Left forelimb (tissue), 1 donor: ENCODE results near the gene HMGB2.
A peak's percentile ranks its signal among the peaks of the same experiment; 100 is the strongest.

ENCODE experiments used
- DNase-seq: peaks from one replicate; pipeline ENCODE4 v3.0.0-alpha.2; 2018; ENCODE audit warnings: low spot score

The HMGB2 gene

DNA sequence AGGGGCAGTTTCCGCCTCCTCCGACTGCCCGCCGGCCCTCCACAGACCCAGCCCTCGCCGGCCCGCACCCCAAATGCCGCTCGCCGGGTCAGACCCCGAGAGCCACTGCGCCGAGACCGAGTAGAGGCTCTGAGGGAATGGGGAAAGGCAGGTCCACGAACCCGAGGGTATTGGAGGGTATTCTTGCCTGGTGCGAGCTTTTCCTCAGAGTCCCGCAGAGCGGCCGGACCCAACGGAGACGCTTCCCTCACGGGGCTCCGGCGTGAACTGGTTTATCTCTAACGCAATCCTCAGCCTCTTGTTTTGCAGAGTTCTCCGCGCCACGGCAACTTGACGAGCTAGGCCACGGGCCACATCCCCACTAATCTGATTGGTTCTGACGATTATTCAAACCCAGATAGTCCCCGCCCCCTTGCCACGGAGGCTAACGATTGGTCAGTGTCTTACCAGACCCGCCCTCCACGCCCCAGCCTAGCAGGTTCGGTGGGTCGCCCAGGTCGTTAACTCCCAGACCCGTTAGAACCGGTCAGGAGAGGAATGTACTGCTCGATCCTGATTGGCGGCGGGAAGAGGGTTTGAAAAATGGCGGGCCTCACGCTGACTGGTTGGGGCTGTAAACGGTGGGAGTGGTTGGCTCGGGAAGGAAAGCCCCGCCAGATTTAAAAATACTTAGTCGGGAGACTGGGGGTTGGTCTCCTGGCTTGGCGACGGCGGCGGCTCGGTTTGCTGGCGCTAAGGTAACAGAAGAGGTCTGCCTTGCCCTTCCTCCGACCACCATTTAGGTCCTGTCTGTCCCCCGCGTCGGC lies at the start of gene HMGB2:
Gene HMGB2 (minus strand): TSS at position 274 of the 806 bp plus-strand sequence. CDS start 709 bp downstream, outside the sequence.
- peak; percentile 99 for DNase-seq

DNA sequence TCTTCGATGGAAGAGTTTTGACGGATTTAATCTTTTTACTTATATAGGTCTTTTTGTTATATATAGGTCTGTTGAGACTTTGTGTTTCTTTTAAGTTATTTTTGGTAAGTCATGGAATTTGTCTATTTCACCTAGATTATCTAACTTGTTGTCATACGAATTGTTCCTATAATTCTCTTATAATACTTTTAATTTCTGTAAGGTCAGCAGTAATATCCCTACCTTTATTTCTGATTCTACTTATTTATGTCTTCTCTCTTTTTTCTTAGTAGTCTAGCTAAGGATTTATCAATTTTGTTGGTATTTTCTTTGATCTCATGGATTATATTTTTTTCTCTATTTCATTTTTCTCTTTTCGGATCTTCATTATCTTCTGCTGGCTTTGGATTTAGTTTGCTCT lies 48.2 kb upstream of the HMGB2 start:
- DNase-seq: no peak

GRCh38 chr4:173381610-173382009 lies 47.5 kb upstream of the HMGB2 start:
- DNase-seq: no peak

DNA sequence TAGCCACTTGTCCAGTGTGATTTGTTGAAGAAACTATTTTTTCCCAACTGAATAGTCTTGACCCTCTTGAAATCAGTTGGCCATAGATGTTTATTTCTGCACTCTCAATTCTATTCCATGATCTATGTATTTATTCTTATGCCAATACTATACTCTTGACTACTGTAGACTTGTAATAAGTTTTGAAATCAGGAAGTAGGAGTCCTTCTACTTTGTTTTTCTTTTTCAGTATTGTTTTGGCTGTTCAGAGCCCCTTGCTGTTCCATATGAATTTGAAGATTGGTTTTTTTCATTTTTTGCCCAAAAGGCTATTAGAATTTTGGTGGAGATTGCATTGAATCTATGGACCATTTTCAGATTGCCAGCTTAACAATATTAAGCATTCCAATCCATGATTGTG lies 46.8 kb upstream of the HMGB2 start:
- no peak for DNase-seq

GRCh38 chr4:173379929-173380328 lies 45.8 kb upstream of the HMGB2 start:
- no peak for DNase-seq

GRCh38 chr4:173374588-173374987 lies 40.4 kb upstream of the HMGB2 start:
- no peak for DNase-seq

DNA sequence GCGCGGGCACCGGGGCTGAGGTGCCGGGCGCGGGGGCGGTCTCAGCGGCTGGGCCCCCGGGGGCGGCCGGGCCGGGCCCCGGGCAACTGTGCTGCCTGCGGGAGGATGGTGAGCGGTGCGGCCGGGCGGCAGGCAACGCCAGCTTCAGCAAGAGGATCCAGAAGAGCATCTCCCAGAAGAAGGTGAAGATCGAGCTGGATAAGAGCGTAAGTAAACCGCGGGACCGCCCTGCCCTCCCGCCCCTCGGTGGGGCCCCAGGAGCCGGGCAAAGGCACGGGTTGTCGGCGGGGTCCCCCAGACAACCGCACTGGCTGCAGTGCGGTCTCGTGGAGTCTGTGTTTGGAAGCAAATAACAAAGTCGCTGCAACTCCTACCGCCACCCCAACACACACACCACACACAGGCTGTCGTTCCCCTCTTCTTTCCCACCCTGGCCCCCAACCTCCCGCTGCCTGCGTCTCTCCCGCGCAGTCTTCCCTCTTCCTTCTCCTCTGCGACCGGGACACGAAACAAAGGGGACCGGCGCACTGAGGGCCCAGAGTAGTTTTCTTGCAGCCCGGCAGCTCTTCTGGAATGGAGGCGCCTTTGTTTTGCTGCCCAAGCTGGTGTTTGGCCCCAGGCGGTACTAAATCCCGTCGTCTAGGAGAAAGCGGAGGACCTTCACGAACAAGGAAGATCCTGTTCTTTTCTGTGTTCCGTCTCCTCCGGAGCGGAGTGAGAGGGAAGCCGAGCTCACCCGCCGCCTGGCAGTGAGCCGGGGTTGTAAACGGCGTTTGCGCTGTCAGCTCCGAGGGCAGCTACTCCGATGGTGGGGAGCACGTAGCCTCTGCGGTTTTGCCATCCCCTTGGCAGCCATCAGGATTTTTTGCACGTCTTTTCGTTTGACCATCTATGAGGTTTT lies 37.4 kb upstream of the HMGB2 start:
- DNase-seq: peak; percentile 87

GRCh38 chr4:173370477-173371291 lies 36.5 kb upstream of the HMGB2 start, which contains the start of gene SAP30:
SAP30 (plus strand) TSS chr4:173370954; CDS start chr4:173371183, 229 bp downstream.
- peak; percentile 100 for DNase-seq

GRCh38 chr4:173370130-173370476 lies 35.9 kb upstream of the HMGB2 start:
- no peak for DNase-seq

GRCh38 chr4:173367946-173368345 lies 33.8 kb upstream of the HMGB2 start:
- no peak for DNase-seq

DNA sequence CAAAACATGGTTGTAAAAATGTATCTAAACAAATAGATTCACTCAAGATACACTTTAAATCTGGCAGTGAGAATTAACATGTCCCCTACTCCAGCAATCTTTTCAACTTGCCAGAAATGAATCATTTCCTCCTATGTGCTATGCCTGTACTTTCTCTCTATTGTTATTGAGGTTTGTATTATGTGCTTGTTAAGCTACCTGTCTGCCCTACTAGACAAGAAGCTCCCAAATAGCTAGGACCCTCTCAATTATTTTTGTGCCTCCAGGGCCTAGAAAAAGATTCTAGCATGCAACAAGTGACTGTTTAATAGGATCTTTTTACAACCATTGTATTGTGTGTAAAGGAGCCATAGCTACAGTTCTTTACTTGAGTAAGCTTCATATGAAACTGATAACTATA lies 33.1 kb upstream of the HMGB2 start:
- DNase-seq: no peak

DNA sequence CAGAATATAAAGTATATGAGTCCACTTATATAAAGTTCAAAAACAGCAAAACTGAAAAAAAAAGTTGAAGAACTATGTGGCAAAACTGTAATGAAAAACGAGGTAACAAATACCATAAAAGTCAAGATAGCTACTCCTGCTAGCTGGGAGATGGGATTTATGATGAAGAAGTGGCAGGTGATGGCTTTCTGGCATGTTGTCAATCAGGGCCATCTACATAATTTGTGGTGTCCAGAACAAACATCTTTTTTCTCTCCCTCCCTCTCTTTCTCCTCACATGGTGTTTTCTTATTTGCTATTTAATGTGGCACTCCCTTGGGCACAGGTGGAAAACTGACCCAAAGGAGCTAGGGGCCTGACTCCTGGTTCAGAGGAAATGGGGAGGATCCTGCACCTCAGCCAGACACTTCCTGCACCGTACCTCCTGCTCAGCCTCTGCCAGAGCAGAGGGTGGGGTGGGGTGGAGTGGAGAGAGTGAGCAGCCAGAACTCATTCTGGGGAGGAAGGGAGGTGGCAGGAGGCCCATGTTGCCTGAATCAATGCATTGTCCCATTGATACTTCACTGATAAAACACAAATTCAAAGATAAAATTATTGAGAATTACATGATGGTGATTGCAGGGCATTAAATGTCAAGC lies 31.3 kb upstream of the HMGB2 start:
- DNase-seq: no peak

GRCh38 chr4:173362666-173363065 lies 28.5 kb upstream of the HMGB2 start:
- DNase-seq: no peak

GRCh38 chr4:173360587-173361221 lies 26.5 kb upstream of the HMGB2 start:
- no peak for DNase-seq

- no peak for DNase-seq
These were observed 23.8 kb upstream of the HMGB2 start for GRCh38 chr4:173357939-173358338.

DNA sequence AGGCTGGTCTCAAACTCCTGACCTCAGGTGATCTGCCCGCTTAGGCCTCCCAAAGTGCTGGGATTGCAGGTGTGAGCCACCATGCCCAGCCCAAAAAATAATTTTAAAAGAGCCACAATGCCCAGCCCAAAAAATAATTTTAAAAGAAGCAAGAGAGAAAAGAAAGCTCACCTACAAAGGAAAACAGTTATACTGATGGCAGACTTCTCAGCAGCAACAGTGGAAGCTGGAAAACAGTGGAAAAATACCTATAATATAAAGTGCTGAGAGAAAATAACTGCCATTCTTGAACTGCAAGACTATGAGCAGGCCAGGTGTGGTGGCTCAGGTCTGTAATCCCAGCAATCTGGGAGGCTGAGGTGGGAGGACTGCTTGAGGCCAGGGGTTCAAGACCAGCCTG lies 13.3 kb upstream of the HMGB2 start:
- DNase-seq: no peak

GRCh38 chr4:173346074-173346473 lies 11.9 kb upstream of the HMGB2 start:
- DNase-seq: no peak

DNA sequence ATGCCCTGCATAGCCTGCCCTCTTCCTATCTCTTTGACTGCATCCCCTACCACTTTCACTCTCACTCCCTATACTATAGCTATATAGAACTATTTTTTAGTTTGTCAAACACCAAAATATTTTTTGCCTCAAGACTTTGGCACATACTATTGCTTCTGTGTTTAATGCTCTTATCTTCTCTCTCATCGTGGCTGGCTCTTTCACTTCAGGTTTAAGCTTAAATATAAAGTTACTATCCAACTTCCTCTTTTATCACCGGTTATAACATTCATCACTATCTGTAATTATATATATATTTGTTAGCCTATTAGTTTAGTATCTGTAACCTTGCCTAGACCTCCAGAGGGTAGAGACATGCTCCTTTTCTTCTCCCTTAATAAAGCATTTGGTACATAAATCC lies 11.5 kb upstream of the HMGB2 start:
- DNase-seq: no peak

- no peak for DNase-seq
These were observed 9.8 kb upstream of the HMGB2 start for GRCh38 chr4:173343832-173344397.

- DNase-seq: no peak
These were observed 3.3 kb upstream of the HMGB2 start for GRCh38 chr4:173337463-173337862.
